CD14-positive monocyte (primary cell): ENCODE measurements around the gene ZNF784. TPM values are rescaled to one million over a fixed set of nuclear protein-coding genes. Genes with fewer than 3 reads are reported as not detected.

ENCODE experiments used
- DNase-seq, 3 donors: peaks; one replicate each; pipeline ENCODE4 v3.0.0-alpha.2; 2011 to 2022
- H2AFZ ChIP-seq: 2 replicates; pipeline ENCODE4 v1.6.0; 2012; ENCODE audit warnings: mild to moderate bottlenecking, low read depth, low read length, inconsistent platforms; ENCODE audit not compliant: insufficient read depth, poor library complexity, severe bottlenecking
- H3K27ac ChIP-seq, 2 donors: 1 replicate in 1 of 2; 2 replicates in 1 of 2; pipeline ENCODE4 v1.5.1; 2012 to 2013; ENCODE audit warnings: low read length in 2 of 2, control low read depth in 1 of 2, inconsistent platforms in 1 of 2, low read depth in 1 of 2, mild to moderate bottlenecking in 1 of 2
- H3K27me3 ChIP-seq, 2 donors: one replicate each; pipeline versions ENCODE4 v1.6.0 to v1.6.1; 2011 to 2013; ENCODE audit warnings: low read length in 2 of 2; ENCODE audit not compliant: control insufficient read depth in 2 of 2, insufficient read depth in 2 of 2
- H3K36me3 ChIP-seq, 2 donors: replicated peaks in 1 of 2; 1 replicate in 1 of 2; 2 replicates in 1 of 2; pipeline versions ENCODE4 v1.5.1 to v1.6.1; 2012 to 2013; ENCODE audit warnings: low read length in 2 of 2, control low read depth in 1 of 2, inconsistent platforms in 1 of 2, mild to moderate bottlenecking in 1 of 2; ENCODE audit not compliant: insufficient read depth in 2 of 2, control insufficient read depth in 1 of 2
- H3K4me1 ChIP-seq, 2 donors: 1 replicate in 1 of 2; 2 replicates in 1 of 2; pipeline versions ENCODE4 v1.5.1 to v1.6.1; 2012 to 2013; ENCODE audit warnings: low read length in 2 of 2, control low read depth in 1 of 2, inconsistent platforms in 1 of 2, mild to moderate bottlenecking in 1 of 2, moderate library complexity in 1 of 2; ENCODE audit not compliant: insufficient read depth in 2 of 2, control insufficient read depth in 1 of 2
- H3K4me2 ChIP-seq: replicated peaks from 2 replicates; pipeline ENCODE3; 2012; ENCODE audit warnings: low read length, moderate library complexity, mild to moderate bottlenecking; ENCODE audit not compliant: poor library complexity, severe bottlenecking; ENCODE audit errors: extremely low read depth
- H3K4me3 ChIP-seq, 3 experiments: fragments of 200-600 bp in 1 of 3; sonication (generic) in 1 of 3; replicated peaks in 1 of 3; 1 replicate in 2 of 3; 2 replicates in 1 of 3; pipeline ENCODE4 v1.5.1; 2011 to 2013; ENCODE audit warnings: low read length in 3 of 3, mild to moderate bottlenecking in 3 of 3, control low read depth in 2 of 3, low read depth in 2 of 3, inconsistent platforms in 1 of 3, moderate library complexity in 1 of 3
- H3K79me2 ChIP-seq: 2 replicates; pipeline ENCODE4 v1.6.0; 2012; ENCODE audit warnings: mild to moderate bottlenecking, control low read depth, inconsistent platforms, low read length, moderate library complexity; ENCODE audit not compliant: insufficient read depth
- H3K9ac ChIP-seq: 2 replicates; pipeline ENCODE4 v1.6.0; 2017; ENCODE audit warnings: low read length, mild to moderate bottlenecking; ENCODE audit not compliant: insufficient read depth, poor library complexity, severe bottlenecking
- H3K9me3 ChIP-seq, 2 donors: replicated peaks in 1 of 2; 1 replicate in 1 of 2; 2 replicates in 1 of 2; pipeline versions ENCODE4 v1.5.1 to v1.6.1; 2012 to 2013; ENCODE audit warnings: low read length in 2 of 2, control low read depth in 1 of 2; ENCODE audit not compliant: control insufficient read depth in 1 of 2, insufficient read depth in 1 of 2
- H4K20me1 ChIP-seq: 2 replicates; pipeline ENCODE4 v1.6.0; 2012; ENCODE audit warnings: mild to moderate bottlenecking, low read length, control low read depth, moderate library complexity; ENCODE audit not compliant: insufficient read depth
- H3K27ac Mint-ChIP-seq, 7 donors: one replicate each; pipeline ENCODE4 v1.8.0; 2020; ENCODE audit warnings: mild to moderate bottlenecking in 7 of 7, mixed read lengths in 7 of 7, moderate library complexity in 6 of 7, inconsistent platforms in 2 of 7
- H3K27me3 Mint-ChIP-seq, 3 donors: one replicate each; pipeline ENCODE4 v1.8.0; 2021 to 2022; ENCODE audit warnings: low read depth in 3 of 3, mild to moderate bottlenecking in 3 of 3, mixed read lengths in 3 of 3, moderate library complexity in 3 of 3, inconsistent platforms in 1 of 3
- H3K36me3 Mint-ChIP-seq, 2 donors: one replicate each; pipeline ENCODE4 v1.8.0; 2020; ENCODE audit warnings: mixed read lengths in 2 of 2, inconsistent platforms in 1 of 2, mild to moderate bottlenecking in 1 of 2
- H3K4me1 Mint-ChIP-seq: one replicate; pipeline ENCODE4 v1.8.0; 2020; ENCODE audit warnings: mild to moderate bottlenecking, mixed read lengths
- H3K4me3 Mint-ChIP-seq, 2 donors: one replicate each; pipeline ENCODE4 v1.8.0; 2020; ENCODE audit warnings: mild to moderate bottlenecking in 2 of 2, mixed read lengths in 2 of 2, moderate library complexity in 1 of 2
- H3K9me3 Mint-ChIP-seq, 7 donors: one replicate each; pipeline ENCODE4 v1.8.0; 2020 to 2022; ENCODE audit warnings: mixed read lengths in 7 of 7, mild to moderate bottlenecking in 6 of 7, moderate library complexity in 6 of 7, inconsistent platforms in 2 of 7
- CTCF ChIP-seq: fragments of 200-600 bp; IDR thresholded peaks from one replicate; pipeline ENCODE4 v1.8.0; 2022; ENCODE audit warnings: antibody characterized with exemption, mild to moderate bottlenecking
- WGBS: methylation state at CpG from one replicate; pipeline ENCODE4 v1.1.5; 2013; ENCODE audit warnings: missing lambda C conversion rate; ENCODE audit not compliant: insufficient coverage; 5-methylcytosine and 5-hydroxymethylcytosine counted together
- intact Hi-C, 2 donors: fragments of 100-400 bp; cut with micrococcal nuclease; formaldehyde crosslinking; loops; one replicate each; pipeline versions ENCODE4 v1.15.0 to v1.15.1; 2023
- polyA plus RNA-seq, 3 donors: library from polyadenylated mRNA; depleted of rRNA in 1 of 3; unstranded in 2 of 3; stranded (reverse) in 1 of 3; fragments of 300-500 nt in 2 of 3; fragments of >200 nt in 1 of 3; fragmentation: Illumina TruSeq in 2 of 3; gene quantifications; 1 replicate in 2 of 3; 2 replicates in 1 of 3; pipeline ENCODE4 v1.2.3, GENCODE V29; 2012 to 2021

The ZNF784 gene
- polyA plus RNA-seq, 3 donors, result 1.5 to 5.5 (median 2.4) TPM

- H3K4me2 ChIP-seq, result peak overlapping the region; percentile 96
- peaks cover 63% of the 10 kb centered on the region for H3K4me1 Mint-ChIP-seq
- no peak overlapping the region for H3K4me3 Mint-ChIP-seq
- peaks cover 11 to 13% of the 10 kb centered on the region in 2 donors for H3K36me3 ChIP-seq
- H4K20me1 ChIP-seq, result peaks cover 10% of the 10 kb centered on the region
- H2AFZ ChIP-seq, result no peak overlapping the region
- peaks cover 0 to 5% of the 10 kb centered on the region in 2 donors for H3K27me3 ChIP-seq
- intact Hi-C loops, result loop anchor here in 1 of 2 donors (5.0 kb wide), 1 partner anchor 38 kb away; the partner anchor contains the start of gene ZNF865
- peaks cover 10 to 22% of the 10 kb centered on the region in 2 donors for H3K36me3 Mint-ChIP-seq
- DNase-seq, result no peak
- H3K27me3 Mint-ChIP-seq, result peaks cover 7 to 31% (median 19%) of the 10 kb centered on the region in 3 donors
- H3K4me1 ChIP-seq, result peaks cover 61 to 71% of the 10 kb centered on the region in 2 donors
- 98% methylated on average over 25 of the region's 28 CpGs for WGBS
- peaks cover 0 to under 1% of the 10 kb centered on the region in 2 donors for H3K9me3 ChIP-seq
- H3K9ac ChIP-seq, result peak overlapping the region; percentile 74
- peak overlapping the region in 1 of 2 donors; percentile 91 for H3K27ac ChIP-seq
- H3K4me3 ChIP-seq, result no peak overlapping the region
- H3K27ac Mint-ChIP-seq, result peak overlapping the region in 1 of 7 donors; percentile 23
- TF ChIP-seq CTCF, result no peak
- peaks cover 31% of the 10 kb centered on the region for H3K79me2 ChIP-seq
- peaks cover 0 to 7% (median 4%) of the 10 kb centered on the region in 7 donors for H3K9me3 Mint-ChIP-seq
Observed at GRCh38 chr19:55644842-55645511, 20.6 kb upstream of the ZNF784 start.

GRCh38 chr19:55644191-55644833 lies 19.9 kb upstream of the ZNF784 start:
- peaks cover 31% of the 10 kb centered on the region for H3K79me2 ChIP-seq

More at GRCh38 chr19:55644191-55644833, 19.9 kb upstream of the ZNF784 start:
- peak overlapping the region; percentile 96 for H3K4me2 ChIP-seq
- H3K4me3 ChIP-seq, result peak overlapping the region; percentile 46 to 83 (median 59)
- peak overlapping the region in 1 of 2 donors; percentile 91 for H3K27ac ChIP-seq
- intact Hi-C loops, result loop anchor here in 1 of 2 donors (5.0 kb wide), 1 partner anchor 37 kb away; the partner anchor contains the start of gene ZNF865
- H3K27ac Mint-ChIP-seq, result peak overlapping the region in 6 of 7 donors; percentile 53 to 91 (median 81)
- peaks cover 10 to 22% of the 10 kb centered on the region in 2 donors for H3K36me3 Mint-ChIP-seq
- H3K9ac ChIP-seq, result peak overlapping the region; percentile 74
- peaks cover 66 to 77% of the 10 kb centered on the region in 2 donors for H3K4me1 ChIP-seq
- DNase-seq, result no peak
- WGBS, result 67% methylated on average over 10 of the region's 12 CpGs
- H3K4me3 Mint-ChIP-seq, result peak overlapping the region; percentile 87 to 91
- peak overlapping the region; percentile 74 for H2AFZ ChIP-seq
- no peak for TF ChIP-seq CTCF
- H3K9me3 ChIP-seq, result peaks cover 0 to 3% of the 10 kb centered on the region in 2 donors
- H3K36me3 ChIP-seq, result peaks cover 11 to 13% of the 10 kb centered on the region in 2 donors
- peaks cover 7 to 29% (median 21%) of the 10 kb centered on the region in 3 donors for H3K27me3 Mint-ChIP-seq
- peaks cover 0 to 5% of the 10 kb centered on the region in 2 donors for H3K27me3 ChIP-seq
- peaks cover 0 to 7% (median 4%) of the 10 kb centered on the region in 7 donors for H3K9me3 Mint-ChIP-seq
- H4K20me1 ChIP-seq, result peaks cover 12% of the 10 kb centered on the region
- H3K4me1 Mint-ChIP-seq, result peaks cover 62% of the 10 kb centered on the region
